Fibroblast of the aortic adventitia (primary cell): Measurements from ENCODE around the gene CTDP1. TPM values are rescaled to one million over a fixed set of nuclear protein-coding genes. Genes with fewer than 3 reads are reported as not detected.

Source experiments
- DNase-seq: peaks from one replicate; pipeline ENCODE4 v3.0.0-alpha.2; 2010; ENCODE audit warnings: low read depth
- H3K4me3 ChIP-seq: 2 replicates; pipeline ENCODE4 v1.5.1; 2011; ENCODE audit warnings: low read depth, mild to moderate bottlenecking, control low read depth, low read length, moderate library complexity
- CTCF ChIP-seq: IDR thresholded peaks from 2 replicates; pipeline ENCODE4 v1.5.1; 2011; ENCODE audit warnings: mild to moderate bottlenecking, low read length, control low read depth, inconsistent platforms; ENCODE audit not compliant: insufficient read depth
- total RNA-seq: library from RNA; depleted of rRNA; stranded (reverse); fragments of >200 nt; gene quantifications from 2 replicates; pipeline ENCODE4 v1.2.3, GENCODE V29; 2012; ENCODE audit warnings: low replicate concordance

Gene CTDP1
- total RNA-seq, 1 donor: 14.1 TPM

- no peak overlapping the region for H3K4me3 ChIP-seq
- DNase-seq: peak; percentile 34
- TF ChIP-seq CTCF: no peak
These were observed 34.9 kb upstream of the CTDP1 start for GRCh38 chr18:79644666-79645057.

GRCh38 chr18:79645291-79645983 lies 34.2 kb upstream of the CTDP1 start:
- TF ChIP-seq CTCF: no peak
- DNase-seq: no peak
- H3K4me3 ChIP-seq: no peak overlapping the region

- TF ChIP-seq CTCF: no peak
- no peak for DNase-seq
- no peak overlapping the region for H3K4me3 ChIP-seq
These were observed 32.3 kb upstream of the CTDP1 start for GRCh38 chr18:79647307-79647706.

GRCh38 chr18:79650959-79651358 lies 28.6 kb upstream of the CTDP1 start:
- DNase-seq: no peak
- H3K4me3 ChIP-seq: no peak overlapping the region
- no peak for TF ChIP-seq CTCF

GRCh38 chr18:79657342-79657996 lies 22.1 kb upstream of the CTDP1 start:
- DNase-seq: no peak
- TF ChIP-seq CTCF: no peak
- H3K4me3 ChIP-seq: no peak overlapping the region

GRCh38 chr18:79658366-79658765 lies 21.2 kb upstream of the CTDP1 start:
- no peak for DNase-seq
- H3K4me3 ChIP-seq: no peak overlapping the region
- no peak for TF ChIP-seq CTCF

GRCh38 chr18:79659733-79660132 lies 19.9 kb upstream of the CTDP1 start:
- H3K4me3 ChIP-seq: no peak overlapping the region
- DNase-seq: no peak
- no peak for TF ChIP-seq CTCF
